Measurements from ENCODE around the gene CNBP. TPM values are rescaled to one million over a fixed set of nuclear protein-coding genes. Genes with fewer than 3 reads are reported as not detected.
A peak's percentile ranks its signal among the peaks of the same experiment; 100 is the strongest.

Gene CNBP
- total and polyA plus RNA-seq, 2 of the 13 experiments (the other 11 are each of a cell fraction or from before 2014, with no cell fraction given) = 282 to 354 TPM

DNA sequence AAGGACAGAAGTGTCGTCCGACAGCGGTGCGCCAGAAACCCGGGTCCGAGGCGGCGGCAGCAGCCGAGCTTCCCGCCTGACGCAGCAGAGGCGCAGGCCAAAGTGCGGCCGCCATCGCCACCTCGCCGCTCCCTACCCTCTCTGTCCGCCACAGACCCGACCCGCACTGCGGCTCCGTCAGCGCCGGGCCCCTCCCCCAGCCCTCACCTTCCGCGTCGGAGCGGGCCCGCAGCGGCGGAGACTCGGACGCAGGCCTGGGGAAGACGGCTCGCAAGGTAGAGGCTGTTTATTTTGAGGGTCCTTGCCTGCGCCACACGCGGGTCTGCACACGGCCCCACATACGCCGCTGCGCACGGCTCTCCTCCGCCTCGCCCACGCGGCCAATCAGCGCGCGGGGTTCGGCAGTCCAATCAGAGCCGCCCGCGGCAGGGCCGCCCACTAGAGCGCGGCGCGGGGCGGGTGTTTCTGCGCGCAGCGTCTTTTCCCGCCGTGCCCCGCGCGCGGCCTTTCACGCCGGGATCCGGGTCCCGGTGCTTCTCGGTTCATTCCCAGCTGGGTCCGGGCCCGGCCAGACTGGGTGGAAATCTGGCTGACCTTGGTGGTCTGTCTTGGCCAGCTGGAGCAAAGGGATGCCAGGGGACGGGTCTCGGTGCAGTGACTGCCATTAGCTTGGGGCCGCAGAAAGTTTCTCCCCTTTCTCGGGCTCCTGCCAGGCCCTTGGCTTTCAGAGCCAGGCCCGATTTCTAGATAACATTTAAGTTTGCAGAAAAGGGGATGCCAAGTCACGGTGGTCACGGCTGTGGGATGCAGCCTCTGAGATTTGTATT is at the start of gene CNBP (continued):
- TF ChIP-seq, protein P1, sequence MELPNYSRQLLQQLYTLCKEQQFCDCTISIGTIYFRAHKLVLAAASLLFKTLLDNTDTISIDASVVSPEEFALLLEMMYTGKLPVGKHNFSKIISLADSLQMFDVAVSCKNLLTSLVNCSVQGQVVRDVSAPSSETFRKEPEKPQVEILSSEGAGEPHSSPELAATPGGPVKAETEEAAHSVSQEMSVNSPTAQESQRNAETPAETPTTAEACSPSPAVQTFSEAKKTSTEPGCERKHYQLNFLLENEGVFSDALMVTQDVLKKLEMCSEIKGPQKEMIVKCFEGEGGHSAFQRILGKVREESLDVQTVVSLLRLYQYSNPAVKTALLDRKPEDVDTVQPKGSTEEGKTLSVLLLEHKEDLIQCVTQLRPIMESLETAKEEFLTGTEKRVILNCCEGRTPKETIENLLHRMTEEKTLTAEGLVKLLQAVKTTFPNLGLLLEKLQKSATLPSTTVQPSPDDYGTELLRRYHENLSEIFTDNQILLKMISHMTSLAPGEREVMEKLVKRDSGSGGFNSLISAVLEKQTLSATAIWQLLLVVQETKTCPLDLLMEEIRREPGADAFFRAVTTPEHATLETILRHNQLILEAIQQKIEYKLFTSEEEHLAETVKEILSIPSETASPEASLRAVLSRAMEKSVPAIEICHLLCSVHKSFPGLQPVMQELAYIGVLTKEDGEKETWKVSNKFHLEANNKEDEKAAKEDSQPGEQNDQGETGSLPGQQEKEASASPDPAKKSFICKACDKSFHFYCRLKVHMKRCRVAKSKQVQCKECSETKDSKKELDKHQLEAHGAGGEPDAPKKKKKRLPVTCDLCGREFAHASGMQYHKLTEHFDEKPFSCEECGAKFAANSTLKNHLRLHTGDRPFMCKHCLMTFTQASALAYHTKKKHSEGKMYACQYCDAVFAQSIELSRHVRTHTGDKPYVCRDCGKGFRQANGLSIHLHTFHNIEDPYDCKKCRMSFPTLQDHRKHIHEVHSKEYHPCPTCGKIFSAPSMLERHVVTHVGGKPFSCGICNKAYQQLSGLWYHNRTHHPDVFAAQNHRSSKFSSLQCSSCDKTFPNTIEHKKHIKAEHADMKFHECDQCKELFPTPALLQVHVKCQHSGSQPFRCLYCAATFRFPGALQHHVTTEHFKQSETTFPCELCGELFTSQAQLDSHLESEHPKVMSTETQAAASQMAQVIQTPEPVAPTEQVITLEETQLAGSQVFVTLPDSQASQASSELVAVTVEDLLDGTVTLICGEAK (IDR thresholded peaks at IDR 0.05) = no peak
- TF ChIP-seq, protein P1 (CRISPR knock-in tag; IDR thresholded peaks at IDR 0.05) = peak; percentile 76
- TF ChIP-seq, protein P2, sequence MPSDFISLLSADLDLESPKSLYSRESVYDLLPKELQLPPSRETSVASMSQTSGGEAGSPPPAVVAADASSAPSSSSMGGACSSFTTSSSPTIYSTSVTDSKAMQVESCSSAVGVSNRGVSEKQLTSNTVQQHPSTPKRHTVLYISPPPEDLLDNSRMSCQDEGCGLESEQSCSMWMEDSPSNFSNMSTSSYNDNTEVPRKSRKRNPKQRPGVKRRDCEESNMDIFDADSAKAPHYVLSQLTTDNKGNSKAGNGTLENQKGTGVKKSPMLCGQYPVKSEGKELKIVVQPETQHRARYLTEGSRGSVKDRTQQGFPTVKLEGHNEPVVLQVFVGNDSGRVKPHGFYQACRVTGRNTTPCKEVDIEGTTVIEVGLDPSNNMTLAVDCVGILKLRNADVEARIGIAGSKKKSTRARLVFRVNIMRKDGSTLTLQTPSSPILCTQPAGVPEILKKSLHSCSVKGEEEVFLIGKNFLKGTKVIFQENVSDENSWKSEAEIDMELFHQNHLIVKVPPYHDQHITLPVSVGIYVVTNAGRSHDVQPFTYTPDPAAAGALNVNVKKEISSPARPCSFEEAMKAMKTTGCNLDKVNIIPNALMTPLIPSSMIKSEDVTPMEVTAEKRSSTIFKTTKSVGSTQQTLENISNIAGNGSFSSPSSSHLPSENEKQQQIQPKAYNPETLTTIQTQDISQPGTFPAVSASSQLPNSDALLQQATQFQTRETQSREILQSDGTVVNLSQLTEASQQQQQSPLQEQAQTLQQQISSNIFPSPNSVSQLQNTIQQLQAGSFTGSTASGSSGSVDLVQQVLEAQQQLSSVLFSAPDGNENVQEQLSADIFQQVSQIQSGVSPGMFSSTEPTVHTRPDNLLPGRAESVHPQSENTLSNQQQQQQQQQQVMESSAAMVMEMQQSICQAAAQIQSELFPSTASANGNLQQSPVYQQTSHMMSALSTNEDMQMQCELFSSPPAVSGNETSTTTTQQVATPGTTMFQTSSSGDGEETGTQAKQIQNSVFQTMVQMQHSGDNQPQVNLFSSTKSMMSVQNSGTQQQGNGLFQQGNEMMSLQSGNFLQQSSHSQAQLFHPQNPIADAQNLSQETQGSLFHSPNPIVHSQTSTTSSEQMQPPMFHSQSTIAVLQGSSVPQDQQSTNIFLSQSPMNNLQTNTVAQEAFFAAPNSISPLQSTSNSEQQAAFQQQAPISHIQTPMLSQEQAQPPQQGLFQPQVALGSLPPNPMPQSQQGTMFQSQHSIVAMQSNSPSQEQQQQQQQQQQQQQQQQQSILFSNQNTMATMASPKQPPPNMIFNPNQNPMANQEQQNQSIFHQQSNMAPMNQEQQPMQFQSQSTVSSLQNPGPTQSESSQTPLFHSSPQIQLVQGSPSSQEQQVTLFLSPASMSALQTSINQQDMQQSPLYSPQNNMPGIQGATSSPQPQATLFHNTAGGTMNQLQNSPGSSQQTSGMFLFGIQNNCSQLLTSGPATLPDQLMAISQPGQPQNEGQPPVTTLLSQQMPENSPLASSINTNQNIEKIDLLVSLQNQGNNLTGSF (CRISPR knock-in tag; IDR thresholded peaks at IDR 0.05) = peak; percentile 55; the same call in 1 of the 2 replicates
- TF ChIP-seq ZFP37 (CRISPR knock-in tag; IDR thresholded peaks at IDR 0.05; ENCODE audit: borderline replicate concordance) = no peak; the same call in 1 of the 2 replicates
- TF ChIP-seq RARA (CRISPR knock-in tag; IDR thresholded peaks at IDR 0.05) = no peak; the same call in 1 of the 2 replicates
- no peak for TF ChIP-seq ADNP (CRISPR knock-in tag; IDR thresholded peaks at IDR 0.05)
- TF ChIP-seq, protein P3, sequence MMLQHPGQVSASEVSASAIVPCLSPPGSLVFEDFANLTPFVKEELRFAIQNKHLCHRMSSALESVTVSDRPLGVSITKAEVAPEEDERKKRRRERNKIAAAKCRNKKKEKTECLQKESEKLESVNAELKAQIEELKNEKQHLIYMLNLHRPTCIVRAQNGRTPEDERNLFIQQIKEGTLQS (CRISPR knock-in tag; IDR thresholded peaks at IDR 0.05) = no peak
- TF ChIP-seq ZNF337 (CRISPR knock-in tag; IDR thresholded peaks at IDR 0.05; ENCODE audit: borderline replicate concordance, low read depth) = peak; percentile 87; the same call in 1 of the 2 replicates
- TF ChIP-seq ZNF672 (CRISPR knock-in tag; IDR thresholded peaks at IDR 0.05) = no peak
- peak; percentile 95 for TF ChIP-seq CAMTA2 (CRISPR knock-in tag; IDR thresholded peaks at IDR 0.05; ENCODE audit: borderline replicate concordance)
- no peak for TF ChIP-seq SRSF9 (IDR thresholded peaks at IDR 0.05; ENCODE audit: borderline replicate concordance, insufficient read depth, low read depth, low read length, poor library complexity, severe bottlenecking)
- TF ChIP-seq ZNF720 (CRISPR knock-in tag; IDR thresholded peaks at IDR 0.05) = no peak
- TF ChIP-seq ZSCAN22 (CRISPR knock-in tag; IDR thresholded peaks at IDR 0.05) = no peak
- no peak; the same call in 1 of the 2 replicates for TF ChIP-seq MAFG (CRISPR knock-in tag; IDR thresholded peaks at IDR 0.05)
- no peak for TF ChIP-seq PHB2 (IDR thresholded peaks at IDR 0.05; ENCODE audit: partially characterized antibody)

Data from HepG2 (cell line).